Measurements from ENCODE around the gene GPC6.

- no peak for TF ChIP-seq CTCF (conservative IDR thresholded peaks at IDR 0.05; ENCODE audit: low read length)
- no peak for TF ChIP-seq EZH2phosphoT487 (IDR thresholded peaks at IDR 0.05; ENCODE audit: borderline replicate concordance)
These were observed 620.6 kb downstream of the GPC6 start for GRCh38 chr13:93847162-93847561.
